ENCODE data around the gene SLC2A6. TPM values are rescaled to one million over a fixed set of nuclear protein-coding genes. Genes with fewer than 3 reads are reported as not detected.

Gene SLC2A6
- 10 to 100 TPM in 2 of 6 donors, 1 to 10 TPM in 4; 5.2 to 17.2 (median 7.5) TPM for total RNA-seq

GRCh38 chr9:133478851-133479711 is at the start of gene SLC2A6:
SLC2A6 (minus strand) TSS chr9:133479099; CDS start chr9:133479059, 40 bp downstream.
- WGBS, 2 donors: 0 to 1% methylated on average over 16 to 27 of the region's 84 CpGs
- peaks cover 0 to 23% (median 7%) of the 10 kb centered on the region in 4 donors for H3K36me3 ChIP-seq
- no peaks in the 10 kb centered on the region for H3K9me3 ChIP-seq
- H3K27ac ChIP-seq: peak within 1 kb of the TSS; percentile 81 to 91 (median 87)
- peak within 1 kb of the TSS; percentile 57 to 79 (median 64) for H3K4me3 ChIP-seq
- peaks cover 22 to 45% (median 32%) of the 10 kb centered on the region in 4 donors for H3K4me1 ChIP-seq
- peak; percentile 96 to 97 for DNase-seq
- peak; percentile 93 to 97 for ATAC-seq (ENCODE audit: low FRiP score in 2 of 2)
- TF ChIP-seq POLR2A (IDR thresholded peaks at IDR 0.05) (peak in 3 of 4 donors; percentile 14 to 76 (median 37)), POLR2AphosphoS5 (IDR thresholded peaks at IDR 0.05) (peak; percentile 51 to 68), EP300 (IDR thresholded peaks at IDR 0.05) (no peak), CTCF (IDR thresholded peaks at IDR 0.05) (peak in 1 of 6 experiments; percentile 7)
- peaks cover 0 to 3% (median 0%) of the 10 kb centered on the region in 4 donors for H3K27me3 ChIP-seq

GRCh38 chr9:133528001-133528875 is 49.3 kb upstream of the SLC2A6 start:
- Histone ChIP-seq H3K9me3 (no peaks in the 10 kb centered on the region), H3K27ac (peak overlapping the region in 2 of 4 donors; percentile 40 to 44), H3K36me3 (no peaks in the 10 kb centered on the region), H3K27me3 (no peaks in the 10 kb centered on the region), H3K4me1 (peaks cover 19 to 25% (median 22%) of the 10 kb centered on the region in 4 donors), H3K4me3 (no peak overlapping the region)
- peak in 1 of 2 donors; percentile 66 for DNase-seq
- 65 to 68% methylated on average over 9 to 21 of the region's 22 CpGs for WGBS, 2 donors
- TF ChIP-seq POLR2AphosphoS5 (IDR thresholded peaks at IDR 0.05): no peak
- no peak for TF ChIP-seq POLR2A (IDR thresholded peaks at IDR 0.05)
- TF ChIP-seq CTCF (IDR thresholded peaks at IDR 0.05): no peak
- TF ChIP-seq EP300 (IDR thresholded peaks at IDR 0.05): no peak
- ATAC-seq (ENCODE audit: low FRiP score in 2 of 2): no peak

GRCh38 chr9:133527444-133527920 is 48.6 kb upstream of the SLC2A6 start:
- no peaks in the 10 kb centered on the region for H3K36me3 ChIP-seq
- no peaks in the 10 kb centered on the region for H3K9me3 ChIP-seq
- no peak overlapping the region for H3K4me3 ChIP-seq
- TF ChIP-seq POLR2A (IDR thresholded peaks at IDR 0.05): no peak
- TF ChIP-seq POLR2AphosphoS5 (IDR thresholded peaks at IDR 0.05): no peak
- TF ChIP-seq EP300 (IDR thresholded peaks at IDR 0.05): no peak
- TF ChIP-seq CTCF (IDR thresholded peaks at IDR 0.05): no peak
- peak overlapping the region in 1 of 4 donors; percentile 44 for H3K27ac ChIP-seq
- 49 to 64% methylated on average over 18 of the region's 18 CpGs for WGBS, 2 donors
- DNase-seq (peak in 1 of 2 donors; percentile 90), ATAC-seq (ENCODE audit: low FRiP score in 2 of 2) (peak in 1 of 2 donors; percentile 53)
- H3K4me1 ChIP-seq: peaks cover 15 to 19% (median 16%) of the 10 kb centered on the region in 4 donors
- H3K27me3 ChIP-seq: no peaks in the 10 kb centered on the region

GRCh38 chr9:133526721-133527321 is 47.9 kb upstream of the SLC2A6 start:
- Histone ChIP-seq H3K36me3 (no peaks in the 10 kb centered on the region), H3K27ac (peak overlapping the region in 1 of 4 donors; percentile 44)
- no peak for ATAC-seq (ENCODE audit: low FRiP score in 2 of 2)

More at GRCh38 chr9:133526721-133527321, 47.9 kb upstream of the SLC2A6 start:
- peak in 1 of 2 donors; percentile 79 for DNase-seq
- 44 to 52% methylated on average over 14 to 21 of the region's 21 CpGs for WGBS, 2 donors
- H3K4me1 ChIP-seq: peaks cover 15 to 19% (median 16%) of the 10 kb centered on the region in 4 donors
- TF ChIP-seq CTCF (IDR thresholded peaks at IDR 0.05) (no peak), POLR2AphosphoS5 (IDR thresholded peaks at IDR 0.05) (no peak), POLR2A (IDR thresholded peaks at IDR 0.05) (no peak), EP300 (IDR thresholded peaks at IDR 0.05) (no peak)
- H3K27me3 ChIP-seq: no peaks in the 10 kb centered on the region
- no peaks in the 10 kb centered on the region for H3K9me3 ChIP-seq
- H3K4me3 ChIP-seq: no peak overlapping the region
